GM18867 (cell line): ENCODE results near the gene L3MBTL4.

ENCODE experiments used
- ATAC-seq: cut with Tn5 transposase; IDR thresholded peaks from one replicate; pipeline ENCODE4 v1.9.1; 2021; ENCODE audit warnings: mild to moderate bottlenecking, moderate library complexity; ENCODE audit not compliant: unreplicated experiment

L3MBTL4 gene

GRCh38 chr18:5969355-5969988, 445.2 kb downstream of the L3MBTL4 start:
- ATAC-seq = no peak

GRCh38 chr18:5967666-5968065, 447.0 kb downstream of the L3MBTL4 start:
- ATAC-seq = no peak

DNA sequence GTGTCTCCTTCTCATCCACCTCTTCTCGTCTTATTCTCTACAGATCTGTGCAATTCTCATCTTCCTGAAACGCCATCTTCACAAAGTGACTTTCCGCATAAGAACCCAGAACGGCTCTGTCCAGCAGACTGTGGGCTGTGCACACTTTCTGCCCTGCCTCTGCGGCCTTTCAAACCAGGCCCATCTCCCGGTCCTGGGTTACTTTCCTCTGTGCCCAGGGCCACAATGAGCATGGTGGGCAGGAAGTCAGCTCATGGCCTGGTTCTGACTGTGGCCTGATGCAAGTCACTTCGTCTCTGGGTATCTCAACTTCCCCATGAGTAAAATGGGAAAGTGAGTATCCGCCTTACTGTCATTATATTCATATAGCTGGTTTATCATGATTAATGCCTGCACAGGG, 447.7 kb downstream of the L3MBTL4 start:
- ATAC-seq = no peak

DNA sequence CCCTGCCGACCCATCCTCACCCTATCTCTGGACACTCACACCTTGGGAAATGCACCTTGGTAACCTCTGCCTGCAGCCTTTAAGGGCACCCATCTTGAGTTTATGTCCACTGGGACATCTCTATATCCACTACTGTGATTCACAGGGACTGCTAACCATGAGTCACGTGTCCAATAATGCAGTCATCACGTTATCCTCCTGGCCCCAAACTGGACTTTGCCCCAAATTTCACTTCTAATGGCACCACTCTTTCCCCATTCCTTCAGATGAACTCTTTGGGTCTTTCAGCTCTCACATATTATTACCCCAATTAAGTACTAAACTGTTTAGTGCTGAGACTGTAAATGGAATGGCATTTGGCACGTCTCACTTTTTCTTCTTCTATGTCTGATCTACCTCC, 448.2 kb downstream of the L3MBTL4 start:
- ATAC-seq = no peak

DNA sequence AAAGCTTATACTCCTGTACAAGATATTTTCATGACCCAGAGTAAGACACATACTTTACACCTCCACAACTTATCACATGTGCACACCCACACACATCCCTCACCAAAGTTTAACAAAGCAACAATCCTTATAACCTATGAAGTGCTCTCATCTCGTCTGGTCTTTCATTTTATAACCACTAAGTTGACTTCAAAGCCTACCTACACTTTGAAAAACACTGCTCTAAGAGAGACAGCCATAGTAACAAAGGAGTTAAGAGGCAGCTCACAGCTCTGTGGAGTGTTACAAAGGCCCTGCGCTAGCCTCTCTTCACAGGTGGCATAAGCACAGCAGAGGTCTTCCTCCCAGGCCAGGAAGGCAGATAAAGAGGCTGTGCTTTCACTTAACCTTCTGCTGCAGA, 449.7 kb downstream of the L3MBTL4 start:
- no peak for ATAC-seq

- no peak for ATAC-seq
Observed at GRCh38 chr18:5964596-5964995, 450.1 kb downstream of the L3MBTL4 start.

GRCh38 chr18:5964108-5964507, 450.6 kb downstream of the L3MBTL4 start:
- no peak for ATAC-seq

- no peak for ATAC-seq
Observed at GRCh38 chr18:5963267-5963666, 451.4 kb downstream of the L3MBTL4 start.

- no peak for ATAC-seq
Observed at GRCh38 chr18:5962362-5962761, 452.3 kb downstream of the L3MBTL4 start.

DNA sequence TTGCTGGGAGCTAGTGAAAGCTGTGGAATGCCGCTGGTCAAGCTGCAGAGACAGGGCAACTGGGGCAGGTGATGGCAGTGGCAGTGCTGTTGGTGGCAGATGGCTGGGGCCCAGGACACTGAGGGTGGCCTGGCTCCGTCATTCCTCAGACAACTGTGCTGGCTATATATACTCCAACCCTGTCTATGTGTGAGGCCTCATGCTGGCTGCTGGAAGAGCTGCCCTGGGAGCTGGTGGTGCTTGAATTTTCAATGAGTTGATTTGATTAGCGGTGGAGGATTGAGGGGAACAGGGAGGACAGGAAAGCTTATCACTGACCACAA, 452.9 kb downstream of the L3MBTL4 start:
- ATAC-seq = no peak

GRCh38 chr18:5961097-5961827, 453.4 kb downstream of the L3MBTL4 start:
- no peak for ATAC-seq

GRCh38 chr18:5958822-5959221, 455.9 kb downstream of the L3MBTL4 start:
- no peak for ATAC-seq

DNA sequence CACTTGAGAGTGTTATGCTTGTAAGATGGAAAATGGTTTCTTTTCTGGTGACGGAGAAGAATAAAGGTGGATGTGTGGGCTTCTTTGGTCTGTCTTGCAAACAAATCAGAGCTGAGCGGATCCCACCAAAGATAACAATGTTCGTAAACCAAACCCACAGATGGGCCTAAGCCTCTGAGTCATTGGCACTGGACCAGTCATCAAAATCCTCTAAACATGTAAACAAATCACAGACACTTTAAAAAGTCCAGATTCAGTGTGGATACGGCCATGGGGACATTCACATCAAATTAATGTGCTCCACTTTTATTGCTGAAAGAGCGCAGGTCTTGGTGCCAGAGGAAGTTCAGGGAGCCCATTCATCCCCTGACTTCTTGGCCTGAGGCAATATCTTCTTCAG, 458.9 kb downstream of the L3MBTL4 start:
- no peak for ATAC-seq

DNA sequence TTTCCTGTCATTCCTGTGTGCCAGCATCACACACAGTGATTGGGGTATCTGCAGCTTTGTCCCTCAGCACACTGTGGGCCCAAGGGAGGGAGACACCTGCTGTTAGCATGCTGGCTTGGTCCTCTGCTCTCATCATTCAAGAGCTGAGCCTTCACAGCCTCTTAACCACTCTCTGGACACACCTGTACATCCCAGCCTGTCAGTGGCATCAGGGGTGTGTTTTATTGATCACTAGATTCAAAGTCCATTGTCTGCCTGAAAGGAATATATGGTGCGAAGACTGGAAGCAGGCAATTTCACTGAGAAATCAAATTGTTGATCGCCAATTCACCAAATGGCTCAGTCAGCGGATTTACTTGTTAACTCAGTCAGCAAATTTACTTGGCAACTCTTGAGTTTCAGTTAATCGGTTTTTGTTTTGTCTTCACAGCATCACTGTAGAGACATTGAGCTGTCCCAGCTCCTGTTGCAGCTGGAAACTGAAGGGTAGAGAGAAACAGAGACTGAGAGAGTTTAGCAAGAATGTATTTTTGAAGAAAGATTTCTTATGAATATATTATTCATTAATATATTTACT, 463.1 kb downstream of the L3MBTL4 start:
- no peak for ATAC-seq

GRCh38 chr18:5948781-5949180, 465.9 kb downstream of the L3MBTL4 start:
- ATAC-seq = no peak

DNA sequence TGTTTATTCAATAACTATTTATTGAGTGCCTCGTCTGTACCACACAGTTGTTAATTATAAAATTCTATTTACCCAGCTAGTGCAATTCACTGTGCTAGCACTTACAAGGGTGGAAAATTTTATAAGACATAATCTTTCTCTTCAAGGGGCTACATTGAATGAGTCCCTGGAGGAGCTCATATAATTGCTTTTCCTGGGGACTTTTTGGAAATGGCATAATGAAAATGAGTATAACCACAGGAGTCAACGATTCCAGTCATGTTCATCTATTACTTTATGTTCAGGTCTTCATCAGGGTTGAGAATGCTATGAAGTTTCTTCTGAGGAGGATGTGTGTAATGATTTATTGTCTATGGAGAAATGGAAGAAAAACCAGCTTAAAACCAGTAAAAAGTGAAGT, 466.5 kb downstream of the L3MBTL4 start:
- ATAC-seq = no peak

GRCh38 chr18:5944448-5944847, 470.3 kb downstream of the L3MBTL4 start:
- ATAC-seq = no peak

- no peak for ATAC-seq
Observed at GRCh38 chr18:5943514-5943913, 471.2 kb downstream of the L3MBTL4 start.

- ATAC-seq = no peak
Observed at GRCh38 chr18:5942591-5942990, 472.1 kb downstream of the L3MBTL4 start.

- no peak for ATAC-seq
Observed at GRCh38 chr18:5941890-5942289, 472.8 kb downstream of the L3MBTL4 start.

DNA sequence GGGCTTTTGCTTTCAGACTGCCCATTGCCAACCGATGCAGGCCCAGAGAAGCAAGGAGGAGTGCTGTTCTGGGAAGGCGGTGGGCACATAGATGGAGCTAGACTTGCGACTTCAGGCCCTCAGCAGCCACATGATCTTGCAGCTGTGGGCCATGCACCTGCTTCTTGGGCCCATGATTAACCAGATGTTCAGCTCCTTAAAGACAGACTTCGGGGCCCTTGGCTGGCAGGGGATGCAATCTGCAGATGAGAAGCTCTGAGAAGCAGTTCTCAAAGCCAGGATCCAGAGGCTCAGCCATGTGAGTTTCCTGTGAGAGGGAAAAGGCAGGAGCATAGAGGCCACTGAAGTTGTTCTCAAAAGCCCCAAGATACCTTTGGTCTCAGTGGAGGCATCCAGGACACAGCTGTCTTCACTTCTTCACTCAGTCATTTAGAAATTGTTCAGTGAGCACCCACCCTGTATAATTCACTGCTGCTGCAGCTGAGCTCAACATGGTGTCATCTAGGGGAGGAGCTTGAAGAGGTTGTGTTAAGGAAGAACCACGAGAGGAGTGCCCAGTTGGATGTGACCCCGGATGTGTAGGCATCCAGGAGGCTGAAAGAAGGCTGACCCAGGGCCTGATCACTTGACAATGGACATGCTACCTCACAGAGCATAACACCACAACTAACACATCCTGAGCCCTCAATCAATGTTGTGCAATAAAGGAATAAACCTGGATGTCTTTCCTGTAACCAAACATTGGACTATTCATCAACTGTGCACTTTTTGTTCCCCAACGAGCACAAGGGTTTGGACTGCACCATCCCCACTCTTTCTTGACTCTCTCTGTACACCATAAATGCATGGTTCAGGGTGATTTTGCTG, 474.7 kb downstream of the L3MBTL4 start:
- ATAC-seq = no peak

GRCh38 chr18:5937795-5938194, 476.9 kb downstream of the L3MBTL4 start:
- no peak for ATAC-seq
